B cell (primary cell): ENCODE measurements around the gene CCL23. TPM values are rescaled to one million over a fixed set of nuclear protein-coding genes. Genes with fewer than 3 reads are reported as not detected.

ENCODE experiments used
- ATAC-seq: fragments of 200-7000 bp; cut with Tn5 transposase; one replicate; pipeline ENCODE4 v1.10.0; 2021; ENCODE audit warnings: low read depth, mild to moderate bottlenecking, moderate number of reproducible peaks, moderate library complexity
- CTCF ChIA-PET: fragments of 350-600 bp; sonication (Branson Sonifier 250); formaldehyde crosslinking; loops from one replicate; lab custom pipeline; 2021; ENCODE audit warnings: antibody characterized with exemption, inconsistent platforms; lab: Charles Lee
- POLR2A ChIA-PET: fragments of 350-600 bp; sonication (Branson Sonifier 250); formaldehyde crosslinking; loops from one replicate; lab custom pipeline; 2021; ENCODE audit warnings: antibody characterized with exemption; lab: Charles Lee
- DNase-seq: peaks from one replicate; pipeline ENCODE4 v3.0.0; 2013
- H2AFZ ChIP-seq: 2 replicates; pipeline ENCODE4 v1.6.1; 2012; ENCODE audit warnings: mild to moderate bottlenecking, low read depth, low read length; ENCODE audit not compliant: insufficient read depth, poor library complexity, severe bottlenecking
- H3K27ac ChIP-seq, 2 donors: 1 replicate in 1 of 2; 2 replicates in 1 of 2; pipeline ENCODE4 v1.5.1; 2012 to 2013; ENCODE audit warnings: low read length in 2 of 2, mild to moderate bottlenecking in 2 of 2, moderate library complexity in 1 of 2
- H3K27me3 ChIP-seq, 4 experiments: fragments of 200-600 bp in 1 of 4; sonication (generic) in 1 of 4; replicated peaks in 1 of 4; 1 replicate in 2 of 4; 2 replicates in 2 of 4; pipeline versions ENCODE4 v1.6.1 to v1.7.0; 2013 to 2016; ENCODE audit warnings: low read length in 3 of 4, mild to moderate bottlenecking in 2 of 4, mixed read lengths in 1 of 4, moderate library complexity in 1 of 4; ENCODE audit not compliant: insufficient read depth in 4 of 4, control insufficient read depth in 3 of 4; ENCODE audit errors: control extremely low read depth in 1 of 4
- H3K36me3 ChIP-seq, 2 experiments: replicated peaks in 1 of 2; 1 replicate in 1 of 2; 2 replicates in 1 of 2; pipeline versions ENCODE4 v1.6.1 to v1.7.1; 2013; ENCODE audit warnings: low read length in 1 of 2; ENCODE audit not compliant: insufficient read depth in 2 of 2, control insufficient read depth in 1 of 2; ENCODE audit errors: control extremely low read depth in 1 of 2, extremely low read depth in 1 of 2
- H3K4me1 ChIP-seq, 2 donors: fragments of 200-600 bp in 1 of 2; sonication (generic) in 1 of 2; 1 replicate in 1 of 2; 2 replicates in 1 of 2; pipeline versions ENCODE4 v1.5.1 to v1.6.1; 2013 to 2017; ENCODE audit warnings: low read length in 2 of 2; ENCODE audit not compliant: control insufficient read depth in 2 of 2, insufficient read depth in 2 of 2
- H3K4me2 ChIP-seq: replicated peaks from 2 replicates; pipeline ENCODE3; 2012; ENCODE audit warnings: mild to moderate bottlenecking, low read depth, low read length; ENCODE audit not compliant: poor library complexity, severe bottlenecking
- H3K4me3 ChIP-seq, 5 experiments: fragments of 200-600 bp in 1 of 5; sonication (generic) in 1 of 5; 1 replicate in 3 of 5; 2 replicates in 2 of 5; pipeline versions ENCODE4 v1.5.1 to v1.7.0; 2011 to 2016; ENCODE audit warnings: low read length in 4 of 5, mild to moderate bottlenecking in 4 of 5, low read depth in 2 of 5, control low read depth in 1 of 5, moderate library complexity in 1 of 5; ENCODE audit not compliant: insufficient read depth in 1 of 5; ENCODE audit errors: control extremely low read depth in 1 of 5, extremely low read depth in 1 of 5
- H3K79me2 ChIP-seq: fragments of 200-600 bp; sonication (generic); one replicate; pipeline ENCODE4 v1.6.0; 2016; ENCODE audit warnings: low read length; ENCODE audit not compliant: control insufficient read depth, insufficient read depth
- H3K9ac ChIP-seq: fragments of 200-600 bp; sonication (generic); 2 replicates; pipeline ENCODE4 v1.6.1; 2017; ENCODE audit warnings: mild to moderate bottlenecking, low read length, moderate library complexity
- H3K9me3 ChIP-seq, 3 donors: one replicate each; pipeline versions ENCODE4 v1.6.1 to v1.7.1; 2013; ENCODE audit warnings: low read length in 2 of 3; ENCODE audit not compliant: control insufficient read depth in 2 of 3, insufficient read depth in 1 of 3; ENCODE audit errors: control extremely low read depth in 1 of 3
- H4K20me1 ChIP-seq: 2 replicates; pipeline ENCODE4 v1.6.0; 2012; ENCODE audit warnings: mild to moderate bottlenecking, low read length; ENCODE audit not compliant: insufficient read depth, control insufficient read depth, poor library complexity, severe bottlenecking
- H3K27ac Mint-ChIP-seq: one replicate; pipeline ENCODE4 v1.8.0; 2021; ENCODE audit warnings: mixed read lengths
- H3K27me3 Mint-ChIP-seq: one replicate; pipeline ENCODE4 v1.8.0; 2021; ENCODE audit warnings: mixed read lengths
- H3K4me1 Mint-ChIP-seq: one replicate; pipeline ENCODE4 v1.8.0; 2021; ENCODE audit warnings: mixed read lengths
- H3K4me3 Mint-ChIP-seq: one replicate; pipeline ENCODE4 v1.8.0; 2021; ENCODE audit warnings: mixed read lengths
- H3K9me3 Mint-ChIP-seq: one replicate; pipeline ENCODE4 v1.8.0; 2022; ENCODE audit warnings: mixed read lengths; ENCODE audit not compliant: insufficient read depth
- EZH2 ChIP-seq: IDR thresholded peaks from 2 replicates; pipeline ENCODE4 v1.6.1; 2012; ENCODE audit warnings: borderline replicate concordance, low read depth, mild to moderate bottlenecking, moderate library complexity, low read length; ENCODE audit not compliant: insufficient read depth, poor library complexity, severe bottlenecking
- WGBS: methylation state at CpG from one replicate; pipeline ENCODE4 v1.1.5; 2013; ENCODE audit warnings: missing lambda C conversion rate; ENCODE audit not compliant: insufficient coverage; 5-methylcytosine and 5-hydroxymethylcytosine counted together
- intact Hi-C: fragments of 100-400 bp; cut with micrococcal nuclease; formaldehyde crosslinking; loops from one replicate; pipeline ENCODE4 v1.10.0; 2022
- polyA plus RNA-seq: library from polyadenylated mRNA; depleted of rRNA; stranded (reverse); fragments of >200 nt; gene quantifications from 2 replicates; pipeline ENCODE4 v1.2.3, GENCODE V29; 2012
- total RNA-seq, 2 donors: library from RNA; stranded (reverse); fragments of 120-200 nt in 1 of 2; gene quantifications; 1 replicate in 1 of 2; 2 replicates in 1 of 2; pipeline versions ENCODE4 v1.2.3 to v1.2.4, GENCODE V29; 2013 to 2022
- TF ChIP-seq, protein P1 (sequence below): fragments of 200-600 bp; IDR thresholded peaks from one replicate; pipeline ENCODE4 v1.8.0; 2022; ENCODE audit warnings: antibody characterized with exemption, mild to moderate bottlenecking

Gene CCL23
- total and polyA plus RNA-seq, 2 donors (not counting 1 experiment from before 2014, with no cell fraction given): 0.61 TPM; not detected in 1

DNA sequence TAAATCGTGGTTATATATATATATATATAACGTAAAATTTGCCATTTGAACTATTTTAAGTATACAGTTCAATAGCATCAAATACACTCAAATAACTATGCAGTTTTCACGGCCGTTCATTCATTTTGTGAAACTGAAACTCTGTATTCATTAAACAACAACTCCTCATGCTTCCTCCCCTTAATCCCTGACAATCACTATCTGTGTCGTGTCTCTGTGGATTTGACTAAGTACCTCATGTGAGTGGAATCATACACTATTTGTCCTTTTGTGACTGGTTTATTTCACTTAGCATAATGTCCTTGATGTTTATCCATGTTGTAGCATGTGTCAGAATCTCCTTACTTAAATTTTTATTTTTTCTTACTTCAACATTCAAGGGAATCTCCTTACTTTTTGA, 2.8 kb downstream of the CCL23 start:
- H3K27ac Mint-ChIP-seq: no peak overlapping the region
- Histone ChIP-seq H3K4me2 (no peak overlapping the region), H3K79me2 (no peaks in the 10 kb centered on the region), H3K4me3 (no peak overlapping the region), H3K36me3 (no peaks in the 10 kb centered on the region), H3K27me3 (no peaks in the 10 kb centered on the region), H2AFZ (no peak overlapping the region), H4K20me1 (no peaks in the 10 kb centered on the region), H3K27ac (no peak overlapping the region), H3K9ac (no peak overlapping the region), H3K4me1 (peaks cover 12 to 15% of the 10 kb centered on the region in 2 donors), H3K9me3 (peaks cover 0 to 22% (median 0%) of the 10 kb centered on the region in 3 donors)
- no peaks in the 10 kb centered on the region for H3K9me3 Mint-ChIP-seq
- TF ChIP-seq, protein P1, sequence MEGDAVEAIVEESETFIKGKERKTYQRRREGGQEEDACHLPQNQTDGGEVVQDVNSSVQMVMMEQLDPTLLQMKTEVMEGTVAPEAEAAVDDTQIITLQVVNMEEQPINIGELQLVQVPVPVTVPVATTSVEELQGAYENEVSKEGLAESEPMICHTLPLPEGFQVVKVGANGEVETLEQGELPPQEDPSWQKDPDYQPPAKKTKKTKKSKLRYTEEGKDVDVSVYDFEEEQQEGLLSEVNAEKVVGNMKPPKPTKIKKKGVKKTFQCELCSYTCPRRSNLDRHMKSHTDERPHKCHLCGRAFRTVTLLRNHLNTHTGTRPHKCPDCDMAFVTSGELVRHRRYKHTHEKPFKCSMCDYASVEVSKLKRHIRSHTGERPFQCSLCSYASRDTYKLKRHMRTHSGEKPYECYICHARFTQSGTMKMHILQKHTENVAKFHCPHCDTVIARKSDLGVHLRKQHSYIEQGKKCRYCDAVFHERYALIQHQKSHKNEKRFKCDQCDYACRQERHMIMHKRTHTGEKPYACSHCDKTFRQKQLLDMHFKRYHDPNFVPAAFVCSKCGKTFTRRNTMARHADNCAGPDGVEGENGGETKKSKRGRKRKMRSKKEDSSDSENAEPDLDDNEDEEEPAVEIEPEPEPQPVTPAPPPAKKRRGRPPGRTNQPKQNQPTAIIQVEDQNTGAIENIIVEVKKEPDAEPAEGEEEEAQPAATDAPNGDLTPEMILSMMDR: no peak
- TF ChIP-seq EZH2: no peak
- ChIA-PET CTCF (no interaction called here), POLR2A (no interaction called here)
- H3K4me1 Mint-ChIP-seq: peaks cover 14% of the 10 kb centered on the region
- DNase-seq (no peak), ATAC-seq (no peak)
- WGBS: no CpG with 5 or more reads among the region's 5 CpGs
- intact Hi-C loops: no loop called here
- no peak overlapping the region for H3K4me3 Mint-ChIP-seq
- peaks cover 6% of the 10 kb centered on the region for H3K27me3 Mint-ChIP-seq

DNA sequence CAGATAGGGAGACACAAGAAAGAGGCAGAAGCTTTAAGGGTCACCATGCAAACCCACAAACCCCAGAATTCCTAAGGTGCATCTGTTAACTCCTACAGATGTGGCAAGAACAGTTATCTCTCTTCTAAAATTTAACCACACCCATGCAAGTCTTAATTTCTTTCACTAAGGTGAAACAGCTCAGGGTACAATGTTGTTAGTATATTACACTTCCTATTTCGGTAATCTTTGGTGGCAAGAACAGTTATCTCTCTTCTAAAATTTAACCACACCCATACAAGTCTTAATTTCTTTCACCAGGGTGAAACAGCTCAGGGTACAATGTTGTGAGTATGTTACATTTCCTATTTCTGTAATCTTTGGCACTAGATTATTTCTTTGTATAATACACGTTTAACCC, 6.6 kb downstream of the CCL23 start:
- intact Hi-C loops: no loop called here
- H3K4me2 ChIP-seq: no peak overlapping the region
- H3K79me2 ChIP-seq: no peaks in the 10 kb centered on the region
- DNase-seq (no peak), ATAC-seq (no peak)
- H3K4me1 ChIP-seq: peaks cover 0 to 9% of the 10 kb centered on the region in 2 donors
- ChIA-PET POLR2A (no interaction called here), CTCF (interaction anchor here (1.0 to 1.1 kb wide), 2 partner anchors 35 to 137 kb away, joined by 3 read pairs; no protein-coding TSS in a partner anchor)
- H3K27ac ChIP-seq: no peak overlapping the region
- no peaks in the 10 kb centered on the region for H3K36me3 ChIP-seq
- TF ChIP-seq, protein P1: no peak
- TF ChIP-seq EZH2: no peak
- no peak overlapping the region for H3K4me3 Mint-ChIP-seq
- no peak overlapping the region for H3K27ac Mint-ChIP-seq
- no peak overlapping the region for H3K9ac ChIP-seq
- H3K9me3 ChIP-seq: peaks cover 0 to 45% (median 8%) of the 10 kb centered on the region in 3 donors
- H2AFZ ChIP-seq: no peak overlapping the region
- no peaks in the 10 kb centered on the region for H4K20me1 ChIP-seq
- no peak overlapping the region for H3K4me3 ChIP-seq
- no CpG with 5 or more reads among the region's 2 CpGs for WGBS
- H3K9me3 Mint-ChIP-seq: no peaks in the 10 kb centered on the region
- no peaks in the 10 kb centered on the region for H3K27me3 ChIP-seq
- H3K4me1 Mint-ChIP-seq: peaks cover 5% of the 10 kb centered on the region
- peaks cover 6% of the 10 kb centered on the region for H3K27me3 Mint-ChIP-seq
